ENCODE measurements around the gene EDARADD. TPM values are rescaled to one million over a fixed set of nuclear protein-coding genes. Genes with fewer than 3 reads are reported as not detected.
A peak's percentile ranks its signal among the peaks of the same experiment; 100 is the strongest.

EDARADD gene
- total RNA-seq: 10 to 100 TPM in 1 of 4 donors, 1 to 10 TPM in 3; 8.4 to 11.8 (median 8.8) TPM

GRCh38 chr1:236393681-236394481 lies at the start of gene EDARADD:
Gene EDARADD, plus strand, starts transcription at chr1:236394286. Its CDS starts 159 bp downstream, at chr1:236394445.
- Histone ChIP-seq H3K36me3 (no peaks in the 10 kb centered on the region), H3K27ac (peak within 1 kb of the TSS; percentile 67 to 77 (median 77)), H3K9me3 (no peaks in the 10 kb centered on the region), H3K4me3 (replicated peaks in 1 of 3) (peak within 1 kb of the TSS; percentile 54 to 74 (median 62)), H3K4me1 (no peaks in the 10 kb centered on the region), H3K27me3 (no peaks in the 10 kb centered on the region)
- DNase-seq: no peak
- intact Hi-C loops (cut with DNase I): no loop called here
- TF ChIP-seq, protein P1, sequence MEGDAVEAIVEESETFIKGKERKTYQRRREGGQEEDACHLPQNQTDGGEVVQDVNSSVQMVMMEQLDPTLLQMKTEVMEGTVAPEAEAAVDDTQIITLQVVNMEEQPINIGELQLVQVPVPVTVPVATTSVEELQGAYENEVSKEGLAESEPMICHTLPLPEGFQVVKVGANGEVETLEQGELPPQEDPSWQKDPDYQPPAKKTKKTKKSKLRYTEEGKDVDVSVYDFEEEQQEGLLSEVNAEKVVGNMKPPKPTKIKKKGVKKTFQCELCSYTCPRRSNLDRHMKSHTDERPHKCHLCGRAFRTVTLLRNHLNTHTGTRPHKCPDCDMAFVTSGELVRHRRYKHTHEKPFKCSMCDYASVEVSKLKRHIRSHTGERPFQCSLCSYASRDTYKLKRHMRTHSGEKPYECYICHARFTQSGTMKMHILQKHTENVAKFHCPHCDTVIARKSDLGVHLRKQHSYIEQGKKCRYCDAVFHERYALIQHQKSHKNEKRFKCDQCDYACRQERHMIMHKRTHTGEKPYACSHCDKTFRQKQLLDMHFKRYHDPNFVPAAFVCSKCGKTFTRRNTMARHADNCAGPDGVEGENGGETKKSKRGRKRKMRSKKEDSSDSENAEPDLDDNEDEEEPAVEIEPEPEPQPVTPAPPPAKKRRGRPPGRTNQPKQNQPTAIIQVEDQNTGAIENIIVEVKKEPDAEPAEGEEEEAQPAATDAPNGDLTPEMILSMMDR (IDR thresholded peaks at IDR 0.05): no peak
- TF ChIP-seq POLR2A (IDR thresholded peaks at IDR 0.05): no peak
- WGBS, 2 donors: 79 to 87% methylated on average over 13 of the region's 13 CpGs

- no peak overlapping the region for H3K4me3 ChIP-seq (replicated peaks in 1 of 3)
- 14 to 46% methylated on average over 1 of the region's 1 CpG for WGBS, 2 donors
- intact Hi-C loops (cut with DNase I): no loop called here
- no peaks in the 10 kb centered on the region for H3K27me3 ChIP-seq
- DNase-seq: peak; percentile 22 to 23
- H3K4me1 ChIP-seq: no peaks in the 10 kb centered on the region
- H3K36me3 ChIP-seq: no peaks in the 10 kb centered on the region
- no peak for TF ChIP-seq POLR2A (IDR thresholded peaks at IDR 0.05)
- TF ChIP-seq, protein P1 (IDR thresholded peaks at IDR 0.05): peak in 4 of 6 experiments; percentile 4 to 42 (median 28)
- no peak overlapping the region for H3K27ac ChIP-seq
- H3K9me3 ChIP-seq: no peaks in the 10 kb centered on the region
Observed at GRCh38 chr1:236345728-236346127, 48.4 kb upstream of the EDARADD start.

GRCh38 chr1:236348071-236348470 lies 46.0 kb upstream of the EDARADD start:
- Histone ChIP-seq H3K4me3 (replicated peaks in 1 of 3) (no peak overlapping the region), H3K4me1 (no peaks in the 10 kb centered on the region), H3K36me3 (no peaks in the 10 kb centered on the region), H3K9me3 (no peaks in the 10 kb centered on the region), H3K27me3 (no peaks in the 10 kb centered on the region), H3K27ac (no peak overlapping the region)
- 87 to 88% methylated on average over 7 to 15 of the region's 31 CpGs for WGBS, 2 donors
- intact Hi-C loops (cut with DNase I): no loop called here
- TF ChIP-seq, protein P1 (IDR thresholded peaks at IDR 0.05): no peak
- no peak for TF ChIP-seq POLR2A (IDR thresholded peaks at IDR 0.05)
- no peak for DNase-seq

GRCh38 chr1:236350308-236350707 lies 43.8 kb upstream of the EDARADD start:
- intact Hi-C loops (cut with DNase I): no loop called here

More at GRCh38 chr1:236350308-236350707, 43.8 kb upstream of the EDARADD start:
- Histone ChIP-seq H3K36me3 (no peaks in the 10 kb centered on the region), H3K4me1 (no peaks in the 10 kb centered on the region), H3K4me3 (replicated peaks in 1 of 3) (no peak overlapping the region), H3K9me3 (no peaks in the 10 kb centered on the region), H3K27ac (no peak overlapping the region), H3K27me3 (no peaks in the 10 kb centered on the region)
- no peak for DNase-seq
- 90 to 93% methylated on average over 5 of the region's 5 CpGs for WGBS, 2 donors
- no peak for TF ChIP-seq POLR2A (IDR thresholded peaks at IDR 0.05)
- TF ChIP-seq, protein P1 (IDR thresholded peaks at IDR 0.05): no peak

Data from thyroid gland (tissue), 4 donors.